Trophoblast cell (in vitro differentiated cells and primary cell): ENCODE measurements around the gene LRBA.

ENCODE experiments used
- DNase-seq, 2 donors: peaks; one replicate each; pipeline ENCODE4 v3.0.0-alpha.2; 2016
- H2AFZ ChIP-seq: 2 replicates; pipeline ENCODE4 v1.6.1; 2013; ENCODE audit warnings: low read length, moderate library complexity, mild to moderate bottlenecking; ENCODE audit not compliant: insufficient read depth, poor library complexity
- H2AK5ac ChIP-seq: 2 replicates; pipeline ENCODE4 v1.6.1; 2013; ENCODE audit warnings: mild to moderate bottlenecking, low read length
- H2BK120ac ChIP-seq: 2 replicates; pipeline ENCODE4 v1.6.1; 2013; ENCODE audit warnings: low read length, mild to moderate bottlenecking, moderate library complexity; ENCODE audit not compliant: insufficient read depth, poor library complexity
- H2BK12ac ChIP-seq: 2 replicates; pipeline ENCODE4 v1.6.1; 2013; ENCODE audit warnings: mild to moderate bottlenecking, low read length, moderate library complexity
- H2BK5ac ChIP-seq: 2 replicates; pipeline ENCODE4 v1.6.1; 2013; ENCODE audit warnings: low read length, low read depth, moderate library complexity, mild to moderate bottlenecking; ENCODE audit not compliant: poor library complexity
- H3K14ac ChIP-seq: 2 replicates; pipeline ENCODE4 v1.6.1; 2013; ENCODE audit warnings: mild to moderate bottlenecking, low read length
- H3K18ac ChIP-seq: 2 replicates; pipeline ENCODE4 v1.6.1; 2013; ENCODE audit warnings: mild to moderate bottlenecking, low read length
- H3K23ac ChIP-seq: 2 replicates; pipeline ENCODE4 v1.6.1; 2013; ENCODE audit warnings: low read length
- H3K27ac ChIP-seq: 2 replicates; pipeline ENCODE4 v1.5.1; 2013; ENCODE audit warnings: low read depth, mild to moderate bottlenecking, inconsistent platforms, low read length, moderate library complexity
- H3K27me3 ChIP-seq: 2 replicates; pipeline ENCODE4 v1.6.1; 2013; ENCODE audit warnings: inconsistent platforms, mild to moderate bottlenecking, low read length, moderate library complexity; ENCODE audit not compliant: insufficient read depth
- H3K36me3 ChIP-seq, 2 experiments: 1 replicate in 1 of 2; 2 replicates in 1 of 2; pipeline ENCODE4 v1.6.1; 2013; ENCODE audit warnings: low read length in 2 of 2, mild to moderate bottlenecking in 2 of 2, moderate library complexity in 1 of 2; ENCODE audit not compliant: insufficient read depth in 2 of 2, control insufficient read depth in 1 of 2
- H3K4ac ChIP-seq: 2 replicates; pipeline ENCODE4 v1.6.1; 2013; ENCODE audit warnings: low read depth, mild to moderate bottlenecking, low read length, moderate library complexity
- H3K4me1 ChIP-seq, 2 experiments: 1 replicate in 1 of 2; 2 replicates in 1 of 2; pipeline ENCODE4 v1.6.1; 2013; ENCODE audit warnings: low read length in 2 of 2, mild to moderate bottlenecking in 2 of 2, moderate library complexity in 1 of 2; ENCODE audit not compliant: insufficient read depth in 2 of 2, control insufficient read depth in 1 of 2
- H3K4me2 ChIP-seq: 2 replicates; pipeline ENCODE4 v1.6.1; 2013; ENCODE audit warnings: inconsistent platforms, mild to moderate bottlenecking, low read length, moderate library complexity
- H3K4me3 ChIP-seq: 2 replicates; pipeline ENCODE4 v1.5.1; 2013; ENCODE audit warnings: mild to moderate bottlenecking, low read depth, low read length, inconsistent platforms
- H3K79me1 ChIP-seq: one replicate; pipeline ENCODE4 v1.6.1; 2013; ENCODE audit warnings: low read length
- H3K79me2 ChIP-seq: 2 replicates; pipeline ENCODE4 v1.6.1; 2013; ENCODE audit warnings: low read length, mild to moderate bottlenecking; ENCODE audit not compliant: control insufficient read depth, insufficient read depth, poor library complexity
- H3K9ac ChIP-seq: 2 replicates; pipeline ENCODE4 v1.6.1; 2013; ENCODE audit warnings: mild to moderate bottlenecking, low read length
- H3K9me3 ChIP-seq: 2 replicates; pipeline ENCODE4 v1.6.1; 2013; ENCODE audit warnings: low read depth, mild to moderate bottlenecking, control low read depth, inconsistent platforms, low read length; ENCODE audit not compliant: insufficient read depth
- H4K12ac ChIP-seq: 2 replicates; pipeline ENCODE4 v1.6.1; 2013; ENCODE audit warnings: low read depth, mild to moderate bottlenecking, low read length, moderate library complexity
- H4K8ac ChIP-seq: 2 replicates; pipeline ENCODE4 v1.6.1; 2013; ENCODE audit warnings: low read depth, mild to moderate bottlenecking, low read length, moderate library complexity
- H4K91ac ChIP-seq: one replicate; pipeline ENCODE4 v1.6.1; 2013; ENCODE audit warnings: low read depth, mild to moderate bottlenecking, low read length, moderate library complexity
- WGBS: extraction: QIAGEN DNeasy Blood & Tissue Kit; methylation state at CpG from one replicate; pipeline ENCODE4 v1.1.7; 2013; ENCODE audit warnings: missing lambda C conversion rate; ENCODE audit not compliant: insufficient read length, insufficient coverage; ENCODE audit errors: extremely low coverage; 5-methylcytosine and 5-hydroxymethylcytosine counted together

The LRBA gene

GRCh38 chr4:150358691-150359090 lies 656.4 kb downstream of the LRBA start:
- Histone ChIP-seq H3K23ac (no peak overlapping the region), H4K8ac (no peak overlapping the region), H3K4me2 (no peak overlapping the region), H3K18ac (no peak overlapping the region), H2AK5ac (no peak overlapping the region), H3K9ac (no peak overlapping the region), H2BK5ac (no peak overlapping the region), H3K27me3 (no peaks in the 10 kb centered on the region), H3K4me3 (no peak overlapping the region), H3K79me2 (no peaks in the 10 kb centered on the region), H3K9me3 (no peaks in the 10 kb centered on the region), H4K91ac (no peak overlapping the region), H2AFZ (no peak overlapping the region), H3K36me3 (no peaks in the 10 kb centered on the region), H3K4ac (no peak overlapping the region), H4K12ac (no peak overlapping the region), H2BK12ac (no peak overlapping the region), H3K27ac (no peak overlapping the region), H3K14ac (no peak overlapping the region), H2BK120ac (no peak overlapping the region), H3K4me1 (no peaks in the 10 kb centered on the region), H3K79me1 (no peaks in the 10 kb centered on the region)
- no peak for DNase-seq

GRCh38 chr4:150357829-150358228 lies 657.3 kb downstream of the LRBA start:
- H2AFZ ChIP-seq = no peak overlapping the region
- H4K12ac ChIP-seq = no peak overlapping the region
- H2BK120ac ChIP-seq = no peak overlapping the region
- H2BK12ac ChIP-seq = no peak overlapping the region
- no peak overlapping the region for H4K91ac ChIP-seq
- no peak overlapping the region for H3K18ac ChIP-seq
- no peaks in the 10 kb centered on the region for H3K36me3 ChIP-seq
- H3K4ac ChIP-seq = no peak overlapping the region
- H2AK5ac ChIP-seq = no peak overlapping the region
- H3K4me3 ChIP-seq = no peak overlapping the region
- H3K27me3 ChIP-seq = no peaks in the 10 kb centered on the region
- no peak overlapping the region for H4K8ac ChIP-seq
- H3K23ac ChIP-seq = no peak overlapping the region
- no peak overlapping the region for H3K4me2 ChIP-seq
- H3K4me1 ChIP-seq = no peaks in the 10 kb centered on the region
- WGBS = no CpG with 5 or more reads among the region's 1 CpG
- H3K14ac ChIP-seq = no peak overlapping the region
- no peaks in the 10 kb centered on the region for H3K79me2 ChIP-seq
- no peak overlapping the region for H2BK5ac ChIP-seq
- no peak overlapping the region for H3K27ac ChIP-seq
- H3K9me3 ChIP-seq = no peaks in the 10 kb centered on the region
- no peaks in the 10 kb centered on the region for H3K79me1 ChIP-seq
- H3K9ac ChIP-seq = no peak overlapping the region
- DNase-seq = peak in 1 of 2 donors; percentile 21

GRCh38 chr4:150355858-150356455 lies 659.1 kb downstream of the LRBA start:
- no peak overlapping the region for H3K4me2 ChIP-seq
- no peak overlapping the region for H4K91ac ChIP-seq
- no peak overlapping the region for H3K23ac ChIP-seq
- no peak overlapping the region for H3K14ac ChIP-seq
- DNase-seq = no peak
- no peaks in the 10 kb centered on the region for H3K9me3 ChIP-seq
- H3K9ac ChIP-seq = no peak overlapping the region
- no peak overlapping the region for H2AK5ac ChIP-seq
- no peak overlapping the region for H3K27ac ChIP-seq
- H3K4ac ChIP-seq = no peak overlapping the region
- WGBS = no CpG with 5 or more reads among the region's 3 CpGs
- no peaks in the 10 kb centered on the region for H3K79me1 ChIP-seq
- H3K18ac ChIP-seq = no peak overlapping the region
- H2AFZ ChIP-seq = no peak overlapping the region
- H3K4me1 ChIP-seq = no peaks in the 10 kb centered on the region
- H2BK5ac ChIP-seq = no peak overlapping the region
- no peak overlapping the region for H2BK12ac ChIP-seq
- no peaks in the 10 kb centered on the region for H3K79me2 ChIP-seq
- H2BK120ac ChIP-seq = no peak overlapping the region
- H4K8ac ChIP-seq = no peak overlapping the region
- no peak overlapping the region for H4K12ac ChIP-seq
- no peaks in the 10 kb centered on the region for H3K36me3 ChIP-seq
- H3K27me3 ChIP-seq = no peaks in the 10 kb centered on the region
- no peak overlapping the region for H3K4me3 ChIP-seq

GRCh38 chr4:150355418-150355817 lies 659.7 kb downstream of the LRBA start:
- Histone ChIP-seq H3K14ac (no peak overlapping the region), H3K79me1 (no peaks in the 10 kb centered on the region), H3K79me2 (no peaks in the 10 kb centered on the region), H3K9me3 (no peaks in the 10 kb centered on the region), H3K4me1 (no peaks in the 10 kb centered on the region), H3K4ac (no peak overlapping the region), H2BK120ac (no peak overlapping the region), H3K23ac (no peak overlapping the region), H2BK12ac (no peak overlapping the region), H2AK5ac (no peak overlapping the region), H3K4me3 (no peak overlapping the region), H3K27ac (no peak overlapping the region), H2BK5ac (no peak overlapping the region), H3K4me2 (no peak overlapping the region), H3K27me3 (no peaks in the 10 kb centered on the region), H3K36me3 (no peaks in the 10 kb centered on the region), H4K12ac (no peak overlapping the region), H2AFZ (no peak overlapping the region), H4K91ac (no peak overlapping the region), H3K9ac (no peak overlapping the region), H3K18ac (no peak overlapping the region), H4K8ac (no peak overlapping the region)
- no CpG with 5 or more reads among the region's 1 CpG for WGBS
- DNase-seq = no peak
